ENCODE results near the gene ARTN.

ARTN gene, protein sequence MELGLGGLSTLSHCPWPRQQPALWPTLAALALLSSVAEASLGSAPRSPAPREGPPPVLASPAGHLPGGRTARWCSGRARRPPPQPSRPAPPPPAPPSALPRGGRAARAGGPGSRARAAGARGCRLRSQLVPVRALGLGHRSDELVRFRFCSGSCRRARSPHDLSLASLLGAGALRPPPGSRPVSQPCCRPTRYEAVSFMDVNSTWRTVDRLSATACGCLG

DNA sequence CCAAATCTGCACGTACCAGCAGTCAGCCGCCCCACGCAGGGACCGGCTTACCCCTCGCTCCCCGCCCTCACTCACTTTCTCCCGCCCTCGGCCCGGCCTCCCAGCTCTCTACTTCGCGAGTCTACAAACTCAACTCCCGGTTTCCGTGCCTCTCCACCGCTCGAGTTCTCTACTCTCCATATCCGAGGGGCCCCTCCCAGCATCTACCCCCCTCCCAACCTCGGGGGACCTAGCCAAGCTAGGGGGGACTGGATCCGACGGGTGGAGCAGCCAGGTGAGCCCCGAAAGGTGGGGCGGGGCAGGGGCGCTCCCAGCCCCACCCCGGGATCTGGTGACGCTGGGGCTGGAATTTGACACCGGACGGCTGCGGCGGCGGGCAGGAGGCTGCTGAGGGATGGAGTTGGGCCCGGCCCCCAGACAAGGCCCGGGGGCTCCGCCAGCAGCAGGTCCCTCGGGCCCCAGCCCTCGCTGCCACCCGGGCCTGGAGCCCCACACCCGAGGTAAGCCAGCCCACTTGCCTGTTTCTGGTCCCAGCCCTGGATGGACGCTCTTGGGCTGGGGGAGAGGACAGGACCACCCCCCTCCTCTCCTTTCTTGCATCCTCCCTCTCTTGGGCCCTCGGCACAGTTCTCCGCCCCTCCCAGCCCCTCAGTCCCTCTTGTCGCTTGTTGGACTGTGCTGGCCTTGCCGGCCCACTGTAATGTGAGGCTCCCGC, at the start of gene ARTN:
Gene ARTN, plus strand, starts transcription at position 416 of the 715 bp plus-strand sequence. CDS start 1,856 bp downstream, outside the sequence.
- peak; percentile 50 for DNase-seq (ENCODE audit: low spot score)

DNA sequence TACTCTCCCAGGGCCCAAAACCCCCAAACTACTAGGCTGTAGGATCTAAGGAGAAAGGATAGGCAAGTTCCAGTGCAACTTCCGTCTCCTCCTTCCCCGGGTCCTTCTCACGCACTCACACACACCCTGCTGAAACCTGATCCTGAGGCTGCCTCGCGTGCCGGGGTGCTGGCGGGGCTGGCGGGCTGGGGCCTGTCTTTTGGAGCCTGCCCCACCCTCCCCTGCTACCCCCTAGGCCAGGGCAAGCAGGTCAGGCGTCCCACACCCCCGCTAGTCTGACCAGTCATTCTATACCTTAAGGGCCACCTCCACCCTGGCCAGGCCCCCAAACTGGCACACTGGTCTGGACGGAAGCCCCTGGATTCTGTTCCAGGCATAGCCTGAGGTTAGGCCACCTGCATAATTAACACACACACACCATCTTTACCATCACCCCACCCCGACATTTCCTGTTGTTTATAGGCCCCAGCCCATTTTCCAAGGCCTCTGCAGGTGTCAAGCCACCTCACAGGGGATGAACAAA, 48.3 kb upstream of the ARTN start:
- no peak for DNase-seq (ENCODE audit: low spot score)

DNA sequence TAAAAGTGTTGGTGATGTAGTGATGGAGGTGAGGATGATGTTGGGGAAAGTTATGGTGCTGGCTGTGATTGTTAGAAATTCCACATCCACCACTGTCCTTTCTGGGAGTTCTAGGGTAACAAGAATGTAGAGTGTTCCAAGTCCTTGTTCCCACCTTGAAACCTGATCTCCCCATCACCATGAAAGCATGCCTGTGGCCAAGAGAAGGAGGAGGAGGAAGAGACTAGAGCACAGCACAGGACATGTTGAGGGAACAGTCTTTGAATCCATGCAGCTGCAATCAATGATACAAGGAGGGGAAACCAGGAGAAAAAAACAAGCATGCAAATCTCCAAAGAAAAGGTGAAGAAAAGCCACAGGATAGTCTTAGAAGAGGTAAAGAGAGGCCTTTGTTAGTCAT, 45.9 kb upstream of the ARTN start:
- DNase-seq (ENCODE audit: low spot score): no peak

DNA sequence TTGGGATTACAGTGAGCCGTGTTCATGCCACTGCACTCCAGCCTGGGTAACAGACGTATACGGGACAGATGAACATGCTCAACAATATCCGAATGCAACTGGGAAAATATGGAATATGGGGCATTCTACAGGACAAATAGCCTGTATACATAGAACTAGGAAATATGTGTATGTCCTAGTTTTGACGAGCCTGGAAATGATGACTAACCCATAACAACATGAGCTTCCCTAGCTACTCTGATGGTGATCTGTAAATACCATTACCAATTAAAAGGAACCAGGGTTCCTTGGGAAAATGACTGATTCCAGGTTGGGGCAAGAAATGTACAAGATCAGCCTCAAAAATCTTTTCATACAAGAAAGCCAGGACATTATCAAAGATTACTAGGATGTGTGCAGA, 42.8 kb upstream of the ARTN start:
- no peak for DNase-seq (ENCODE audit: low spot score)

DNA sequence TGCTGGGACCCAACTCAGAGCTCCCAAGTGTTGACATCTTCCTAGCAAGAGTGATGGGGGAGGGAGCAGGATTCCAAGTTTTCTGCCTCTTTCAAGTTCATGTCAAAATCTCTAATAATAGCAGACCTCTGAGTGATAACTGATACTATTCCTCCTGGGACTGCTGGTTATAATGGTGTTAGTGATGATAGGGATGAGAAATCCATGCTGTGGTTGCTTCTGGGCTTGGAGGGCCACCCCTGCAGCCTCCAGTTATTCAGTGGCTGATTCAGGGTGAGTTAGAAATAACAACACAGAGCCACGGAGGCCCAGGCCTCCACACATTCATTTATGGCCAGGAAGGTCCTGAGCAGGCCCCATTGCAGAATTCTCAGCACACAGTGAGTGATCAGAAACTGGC, 40.6 kb upstream of the ARTN start:
- DNase-seq (ENCODE audit: low spot score): no peak

DNA sequence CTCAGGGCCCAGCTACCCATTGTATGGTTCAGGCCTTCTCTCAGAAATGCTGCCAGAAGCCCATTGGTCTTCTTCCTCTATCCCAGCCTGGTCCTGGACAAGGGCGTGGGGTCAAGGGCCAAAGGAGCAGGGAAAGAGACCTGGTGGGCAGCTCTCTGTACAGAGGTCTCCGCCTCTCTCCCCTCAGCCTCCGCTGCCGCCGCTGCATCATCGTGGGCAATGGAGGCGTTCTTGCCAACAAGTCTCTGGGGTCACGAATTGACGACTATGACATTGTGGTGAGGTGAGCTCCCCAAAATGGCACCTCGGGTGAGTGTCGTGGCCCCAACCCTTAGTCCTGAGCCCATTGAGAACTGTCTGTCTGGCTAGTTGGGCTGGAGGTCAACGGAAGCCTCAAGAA, 34.6 kb upstream of the ARTN start:
- DNase-seq (ENCODE audit: low spot score): no peak

DNA sequence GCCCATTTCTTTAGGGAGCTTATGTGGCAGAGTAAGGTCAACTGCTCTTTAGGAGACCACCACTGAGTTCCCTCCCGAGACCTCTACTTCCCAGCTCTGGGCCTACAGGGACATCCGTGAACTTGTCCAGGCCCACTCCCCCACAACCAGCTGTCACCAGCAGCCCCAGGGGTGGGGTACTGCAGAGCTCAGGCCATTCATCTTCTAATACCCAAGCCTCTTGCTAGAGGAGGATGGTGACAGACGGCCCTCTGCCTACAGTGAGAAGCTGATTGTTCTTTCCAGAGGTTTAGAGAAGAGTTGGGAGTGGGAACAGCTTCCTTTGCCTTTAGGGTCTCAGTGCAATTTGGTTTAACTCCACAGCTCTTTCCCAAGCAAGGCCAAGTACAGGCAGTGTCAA, 33.2 kb upstream of the ARTN start:
- no peak for DNase-seq (ENCODE audit: low spot score)

DNA sequence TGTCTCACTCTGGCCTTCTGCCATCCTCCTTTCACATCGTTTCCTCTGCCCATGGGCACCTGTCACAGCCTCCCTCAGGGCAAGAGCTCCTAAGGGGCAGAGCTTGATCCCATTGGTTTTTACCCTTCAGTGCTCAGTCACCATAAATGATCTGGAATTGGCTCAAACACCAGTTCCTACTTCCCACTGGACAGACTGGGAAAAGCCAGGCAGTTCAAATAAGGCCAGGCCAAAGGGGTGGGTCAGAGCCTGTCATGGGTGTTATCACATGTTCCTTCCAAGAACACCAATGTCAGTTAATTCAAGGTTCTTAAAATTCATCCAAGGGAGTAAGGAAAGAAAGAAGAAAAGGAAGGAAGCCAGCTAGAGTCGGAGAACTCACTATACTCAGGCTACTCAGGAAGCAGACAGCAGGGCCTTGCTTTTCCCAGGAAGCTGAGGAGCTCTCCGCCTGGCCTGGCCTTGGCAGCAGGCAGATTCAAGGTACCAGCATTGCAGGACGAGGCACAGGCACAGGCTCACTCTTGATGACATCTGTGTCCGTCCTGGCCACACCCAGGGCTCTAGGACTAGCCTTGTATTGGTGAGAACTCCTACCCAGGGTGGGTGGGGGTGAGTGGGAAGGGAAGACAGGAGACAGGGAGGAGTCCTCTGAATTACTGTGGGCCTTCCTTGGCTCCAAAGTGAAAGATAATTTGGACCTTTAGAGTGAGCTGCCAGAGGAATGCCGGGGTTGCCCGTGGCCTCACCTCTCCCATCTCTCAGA, 32.2 kb upstream of the ARTN start:
- DNase-seq (ENCODE audit: low spot score): no peak

DNA sequence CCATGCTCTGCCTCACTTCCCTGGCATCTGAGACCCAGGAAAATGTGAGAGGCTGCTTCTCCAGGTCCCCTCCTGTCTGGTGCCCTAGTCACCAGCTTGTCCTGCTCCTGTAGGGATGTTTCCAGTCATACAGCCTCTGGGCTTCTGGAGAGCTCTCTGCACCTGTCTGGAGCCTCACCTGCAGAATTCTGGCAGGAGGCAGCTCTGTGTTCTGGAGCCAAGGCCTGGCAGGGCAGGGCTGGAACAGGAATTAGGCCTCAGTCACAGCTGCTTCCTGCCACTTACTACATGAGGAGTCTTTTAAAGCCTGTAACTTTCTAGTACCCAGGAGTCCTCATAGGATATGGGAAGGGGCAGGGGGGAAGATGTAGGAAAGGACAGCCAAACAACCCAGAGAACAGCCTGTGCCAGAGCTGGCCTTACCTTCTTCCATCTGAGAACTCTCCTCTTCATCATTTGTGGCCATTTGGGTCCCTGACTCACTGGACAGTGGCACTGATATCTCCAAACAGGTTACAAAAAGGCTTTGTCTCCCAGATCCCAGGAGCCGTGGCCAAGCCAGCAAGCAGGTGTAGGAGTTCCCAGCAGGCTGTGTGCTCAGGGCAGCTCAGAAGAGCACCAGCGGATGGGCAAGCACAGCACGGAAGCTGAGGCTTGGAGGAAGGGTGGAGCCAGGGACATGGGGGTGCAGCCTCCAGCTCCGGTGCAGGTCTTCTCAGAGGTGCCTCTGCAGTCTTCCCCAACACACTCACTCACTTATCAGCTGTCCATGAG, 31.4 kb upstream of the ARTN start:
- DNase-seq (ENCODE audit: low spot score): no peak

DNA sequence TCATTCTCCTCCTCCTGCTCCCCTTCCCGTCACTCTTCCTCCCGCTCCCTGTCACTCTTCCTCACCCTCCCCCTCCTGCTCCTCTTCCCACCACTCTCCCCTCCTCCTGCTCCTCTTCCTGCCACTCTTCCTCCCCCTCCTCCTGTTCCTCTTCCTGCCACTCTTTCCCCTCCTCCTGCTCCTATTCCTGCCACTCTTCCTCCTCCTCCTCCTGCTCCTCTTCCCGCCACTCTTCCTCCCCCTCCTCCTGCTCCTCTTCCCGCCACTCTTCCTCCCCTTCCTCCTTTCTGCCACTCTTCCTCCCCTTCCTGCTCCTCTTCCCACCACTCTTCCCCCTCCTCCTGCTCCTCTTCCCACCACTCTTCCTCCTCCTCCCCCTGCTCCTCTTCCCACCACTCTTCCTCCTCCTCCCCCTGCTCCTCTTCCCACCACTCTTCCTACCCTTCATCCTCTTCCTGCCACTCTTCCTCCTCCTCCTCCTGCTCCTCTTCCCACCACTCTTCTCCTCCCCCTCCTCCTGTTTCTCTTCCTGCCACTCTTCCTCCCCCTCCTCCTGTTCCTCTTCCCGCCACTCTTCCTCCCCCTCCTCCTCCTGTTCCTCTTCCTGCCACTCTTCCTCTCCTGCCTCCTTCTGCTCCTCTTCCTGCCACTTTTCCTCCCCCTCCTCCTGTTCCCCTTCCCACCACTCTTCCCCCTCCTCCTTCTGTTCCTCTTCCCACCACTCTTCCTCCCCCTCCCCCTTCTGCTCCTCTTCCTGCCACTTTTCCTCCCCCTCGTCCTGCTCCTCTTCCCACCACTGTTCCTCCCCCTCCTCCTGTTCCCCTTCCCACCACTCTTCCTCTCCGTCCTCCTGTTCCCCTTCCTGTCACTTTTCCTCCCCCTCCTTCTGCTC, 28.7 kb upstream of the ARTN start:
- no peak for DNase-seq (ENCODE audit: low spot score)

DNA sequence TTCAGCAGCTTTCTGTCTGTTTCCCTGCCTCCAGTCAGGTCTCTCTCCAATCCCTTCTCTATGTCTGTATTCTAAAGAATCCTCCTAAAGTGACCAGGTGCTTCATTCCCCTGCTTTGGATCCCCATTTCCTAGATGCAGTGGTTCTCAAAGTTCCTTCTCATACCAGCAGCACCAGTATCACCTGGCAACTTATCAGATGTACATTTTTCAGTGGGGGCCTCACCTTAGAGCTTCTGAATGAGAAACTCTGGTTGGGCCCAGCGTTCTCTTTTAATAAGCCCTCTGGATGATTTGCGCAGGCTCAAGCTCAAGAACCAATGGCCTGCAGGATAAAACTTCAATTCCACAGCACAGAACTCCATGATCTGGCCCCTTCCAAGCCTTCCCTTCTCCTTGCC, 25.4 kb upstream of the ARTN start:
- no peak for DNase-seq (ENCODE audit: low spot score)

DNA sequence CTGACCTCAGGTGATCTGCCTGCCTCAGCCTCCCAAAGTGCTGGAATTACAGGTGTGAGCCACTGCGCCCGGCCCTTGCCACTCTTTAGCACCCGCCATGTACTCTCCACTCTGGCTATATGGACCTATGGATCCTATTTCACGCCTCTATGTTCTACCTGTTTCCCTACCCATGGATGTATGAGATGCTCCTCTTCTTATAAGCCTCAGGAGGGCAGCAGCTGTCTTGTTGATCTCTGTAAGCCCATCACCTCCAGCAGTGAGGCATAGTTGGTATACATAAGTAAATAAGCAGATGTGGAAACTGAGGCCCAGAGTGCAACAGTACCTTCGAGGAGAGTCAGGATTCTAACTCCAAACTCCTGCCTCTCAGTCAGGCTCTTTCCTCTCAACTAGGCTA, 24.7 kb upstream of the ARTN start:
- DNase-seq (ENCODE audit: low spot score): no peak

DNA sequence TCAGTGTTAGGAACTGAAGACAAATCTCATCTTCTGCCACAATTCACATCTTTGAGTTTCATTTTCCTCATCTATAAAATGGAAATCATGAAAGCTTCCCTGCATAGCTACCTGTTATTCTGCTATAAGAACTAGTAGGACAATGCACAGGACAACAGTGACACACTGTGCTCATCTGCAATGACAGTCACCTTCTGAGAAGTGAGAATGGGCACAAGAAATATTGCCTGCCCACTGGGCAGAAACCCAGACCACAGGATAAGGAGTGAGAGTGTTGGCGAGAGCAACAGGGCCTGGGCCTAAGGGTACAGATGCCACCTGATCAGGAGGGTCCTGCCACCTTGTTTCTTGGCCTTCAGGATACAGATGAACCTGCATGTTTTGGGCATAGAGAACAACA, 23.3 kb upstream of the ARTN start:
- DNase-seq (ENCODE audit: low spot score): no peak

DNA sequence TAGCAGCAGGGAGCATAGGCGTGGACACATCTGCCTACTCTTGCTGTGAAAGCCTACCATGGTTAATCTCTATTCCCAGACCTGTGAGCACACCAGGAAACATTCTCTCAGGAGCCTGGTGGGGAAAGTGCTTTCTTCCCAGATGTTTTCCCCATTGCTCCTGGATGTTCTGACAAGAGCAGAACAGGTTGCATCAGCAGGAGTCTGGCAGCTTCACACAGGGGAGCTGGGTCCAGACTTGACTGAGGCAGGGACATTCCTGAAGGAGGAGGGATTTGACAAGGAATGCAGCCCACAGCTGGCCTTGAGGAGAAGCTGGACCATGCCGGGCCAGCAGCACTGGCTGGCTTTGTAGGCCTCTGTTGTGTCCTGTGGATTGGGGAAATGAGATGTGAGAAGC, 21.0 kb upstream of the ARTN start:
- peak; percentile 76 for DNase-seq (ENCODE audit: low spot score)

DNA sequence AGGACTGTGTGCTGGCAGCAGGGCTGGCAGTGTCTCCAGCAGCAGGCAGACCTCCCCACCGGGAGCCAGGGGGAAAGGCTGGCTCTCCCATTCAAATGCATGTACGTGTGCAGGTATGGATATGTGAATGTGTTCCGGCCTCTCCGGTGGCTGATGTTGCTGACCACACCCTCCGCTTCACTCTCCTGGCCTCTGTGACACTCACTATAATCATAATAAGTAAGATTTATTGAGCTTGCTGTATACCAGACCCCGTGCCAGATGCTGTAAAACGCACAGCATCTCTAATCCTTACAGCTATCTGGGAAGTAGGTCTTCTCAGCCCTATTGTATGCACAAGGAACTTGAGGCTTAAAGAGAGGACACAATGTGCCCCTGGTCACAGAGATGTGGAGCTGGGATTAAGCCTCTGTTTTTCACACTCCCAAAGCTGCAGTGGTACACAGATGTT, 20.5 kb upstream of the ARTN start:
- no peak for DNase-seq (ENCODE audit: low spot score)

DNA sequence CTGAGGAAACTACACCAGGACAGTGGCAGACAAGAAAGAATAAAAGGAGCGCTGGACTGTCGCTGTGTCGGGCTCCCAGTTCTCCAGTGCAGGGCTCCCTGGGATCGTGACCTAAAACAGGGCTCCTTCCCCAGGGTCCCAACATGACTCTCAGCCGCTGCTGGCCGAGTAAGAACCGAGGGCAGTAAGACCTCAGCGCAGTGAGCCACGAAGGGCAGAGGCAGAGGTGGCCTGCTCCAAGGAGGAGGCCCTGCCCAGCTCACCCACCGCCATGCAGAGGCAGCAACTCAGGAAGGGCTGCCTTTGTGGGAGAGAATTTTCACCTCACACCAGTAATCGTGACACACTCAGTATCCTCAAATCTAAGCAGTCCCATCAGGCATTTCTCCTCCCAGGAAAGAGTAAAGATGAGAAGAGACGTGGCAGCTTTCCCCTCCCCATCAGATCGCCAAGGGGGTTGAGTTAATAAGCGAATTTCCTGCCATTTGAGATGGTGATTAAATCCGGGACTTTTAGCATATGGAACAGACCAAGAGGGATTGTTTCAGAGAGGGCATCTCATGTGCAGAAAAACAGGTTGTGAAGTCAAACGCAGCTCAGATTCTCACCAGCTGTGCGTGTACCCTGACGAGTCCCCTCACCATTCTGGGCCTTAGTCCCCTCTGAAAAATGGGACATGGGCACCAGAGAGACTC, 19.8 kb upstream of the ARTN start:
- no peak for DNase-seq (ENCODE audit: low spot score)

DNA sequence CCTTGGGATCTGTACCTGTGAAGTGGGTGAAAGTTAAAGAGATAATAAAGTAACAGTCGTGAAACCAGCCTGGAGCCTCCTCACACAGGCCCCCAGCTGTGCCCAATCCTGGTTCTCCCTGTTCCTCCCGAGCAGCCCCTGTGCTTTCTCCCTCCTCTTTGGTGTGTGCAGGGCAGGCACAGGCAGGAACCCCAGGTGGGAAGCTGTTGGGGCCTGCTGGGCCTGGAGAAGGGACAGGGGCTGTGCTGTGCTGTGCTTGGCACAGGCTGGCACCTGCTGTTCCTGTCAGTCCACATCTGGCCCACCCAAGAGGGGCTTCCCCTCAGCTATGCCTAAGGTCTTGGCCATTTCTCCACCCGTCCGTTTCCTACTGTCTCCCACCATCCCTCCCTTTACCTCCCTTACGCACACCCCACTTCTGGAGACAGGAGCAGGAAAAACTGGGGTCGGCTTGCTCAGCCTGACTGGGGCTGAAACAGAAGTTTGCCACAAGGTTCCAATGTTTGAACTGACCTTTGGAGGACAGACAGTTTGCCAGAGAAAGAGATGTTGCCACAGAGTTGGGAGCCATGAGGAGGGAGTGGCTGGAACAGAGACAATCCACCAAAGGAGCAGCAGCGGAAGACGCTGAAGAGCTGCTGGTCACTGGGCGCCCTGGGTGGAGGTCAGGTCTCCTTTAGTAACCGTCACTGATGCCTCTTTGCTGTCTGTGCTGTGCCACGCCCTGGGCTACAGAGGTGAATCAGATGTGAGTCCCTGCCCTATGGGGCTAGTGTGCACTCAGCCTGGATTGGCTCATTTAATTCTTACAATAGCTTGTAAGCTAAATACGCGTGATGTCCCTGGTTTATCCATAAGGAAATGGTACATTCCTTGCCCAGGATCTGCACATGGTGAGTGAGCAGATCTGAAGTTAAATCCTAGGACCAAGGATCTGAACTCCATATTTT, 18.8 kb upstream of the ARTN start:
- no peak for DNase-seq (ENCODE audit: low spot score)

DNA sequence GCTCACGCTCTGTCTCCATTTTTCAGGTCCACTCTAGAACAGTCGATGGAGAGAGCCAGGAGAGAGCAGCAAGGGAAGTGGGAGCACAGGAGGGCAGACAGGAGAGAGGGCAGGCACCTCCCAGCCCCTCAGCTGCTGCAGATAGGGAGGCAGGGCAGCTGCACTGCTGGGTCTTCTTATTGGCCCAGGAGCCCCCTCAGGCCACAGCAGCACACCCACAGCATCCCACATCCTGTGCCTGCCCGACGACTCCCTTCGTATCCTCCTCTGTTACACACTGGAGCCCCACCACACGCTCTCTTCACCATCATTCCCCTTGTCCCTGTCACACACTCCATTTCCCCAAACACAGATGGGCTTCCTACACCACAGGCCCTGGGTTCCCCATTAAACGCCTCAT, 13.7 kb upstream of the ARTN start:
- DNase-seq (ENCODE audit: low spot score): no peak

DNA sequence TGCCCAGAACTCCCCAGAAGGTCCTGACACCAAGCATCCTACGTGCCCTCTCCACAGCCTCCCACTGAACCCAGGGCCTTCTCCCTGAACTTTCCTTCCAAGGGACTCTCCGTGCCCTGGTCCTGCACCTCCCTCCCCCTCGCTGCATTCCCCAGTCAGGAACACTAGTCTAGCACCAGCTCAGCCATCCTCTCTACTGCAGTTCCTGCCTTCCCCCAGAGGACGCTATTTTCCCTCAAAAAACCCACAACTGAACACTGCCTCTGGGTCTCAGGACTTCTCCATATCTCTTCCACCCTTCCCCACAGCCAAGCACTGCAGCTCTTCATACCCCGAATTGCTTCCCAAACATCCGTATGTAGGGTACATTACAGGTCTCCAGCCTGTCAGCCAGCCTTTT, 12.6 kb upstream of the ARTN start:
- no peak for DNase-seq (ENCODE audit: low spot score)
